Activated T-helper 2 cell treated with anti-CD3 and anti-CD28 coated beads, Interferon-gamma antibody, Interleukin-2, Interleukin-4, amounts not matched to agents 10 μg/mL and 5 μg/mL and 100 μg/mL, durations not matched to agents 14 hours and 24 hours and 36 hours (primary cell): ENCODE results near the gene H2BW2. TPM values are rescaled to one million over a fixed set of nuclear protein-coding genes. Genes with fewer than 3 reads are reported as not detected.
"Not testable (repeated sequence)": the region's sequence is repeated elsewhere in the genome, so short reads cannot be mapped to it uniquely, and the experiment has no call there.

Source experiments
- DNase-seq: peaks from one replicate; pipeline ENCODE4 v3.0.0; 2021; ENCODE audit warnings: low spot score
- H3K27ac Mint-ChIP-seq: one replicate; pipeline ENCODE4 v1.8.0; 2021; ENCODE audit warnings: mixed read lengths
- H3K27me3 Mint-ChIP-seq: one replicate; pipeline ENCODE4 v1.8.0; 2021; ENCODE audit warnings: low read depth, mixed read lengths
- H3K36me3 Mint-ChIP-seq: one replicate; pipeline ENCODE4 v1.8.0; 2021; ENCODE audit warnings: low read depth, mixed read lengths
- H3K4me1 Mint-ChIP-seq: one replicate; pipeline ENCODE4 v1.8.0; 2021; ENCODE audit warnings: low read depth, mixed read lengths
- H3K4me3 Mint-ChIP-seq: one replicate; pipeline ENCODE4 v1.8.0; 2021; ENCODE audit warnings: low read depth, mild to moderate bottlenecking, moderate library complexity, mixed read lengths
- H3K9me3 Mint-ChIP-seq: one replicate; pipeline ENCODE4 v1.8.0; 2021; ENCODE audit warnings: mixed read lengths
- intact Hi-C: fragments of 100-400 bp; cut with micrococcal nuclease; formaldehyde crosslinking; loops from one replicate; pipeline ENCODE4 v1.15.1; 2023
- total RNA-seq: library from RNA; stranded (reverse); gene quantifications from 2 replicates; pipeline ENCODE4 v1.2.3, GENCODE V29; 2022

Gene H2BW2
- total RNA-seq, result not detected in 2 replicates

- no peak within 1 kb of the TSS for H3K27ac Mint-ChIP-seq
- intact Hi-C loops, result no loop called here
- no peak for DNase-seq
- H3K4me1 Mint-ChIP-seq, result no peaks in the 10 kb centered on the region
- no peaks in the 10 kb centered on the region for H3K36me3 Mint-ChIP-seq
- H3K9me3 Mint-ChIP-seq, result no peaks in the 10 kb centered on the region
- no peak within 1 kb of the TSS for H3K4me3 Mint-ChIP-seq
- peaks cover 5% of the 10 kb centered on the region for H3K27me3 Mint-ChIP-seq
Measured at GRCh38 chrX:104039689-104040505, at the start of gene H2BW2. Gene H2BW2, plus strand, starts transcription at chrX:104039956. Its CDS starts 39 bp downstream, at chrX:104039995.

DNA sequence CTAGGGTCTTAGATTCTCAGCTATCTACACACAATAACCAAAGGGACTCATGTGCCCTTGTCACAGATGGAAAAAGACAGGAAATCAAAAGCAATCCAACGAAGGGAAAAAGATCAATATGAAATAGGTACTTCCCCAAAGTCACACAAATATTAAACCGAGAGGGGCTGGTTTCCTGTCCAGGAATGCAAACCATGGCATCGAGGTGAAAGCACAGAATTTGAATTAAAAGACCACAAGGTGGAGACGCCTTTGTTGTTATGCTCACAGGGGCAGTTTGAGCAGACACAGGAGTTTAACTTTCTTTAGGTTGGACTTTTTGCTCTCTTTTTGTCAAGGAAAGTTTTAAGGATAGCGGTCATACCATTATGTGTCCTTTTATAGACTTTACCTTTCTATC lies 40.5 kb upstream of the H2BW2 start:
- H3K27me3 Mint-ChIP-seq, result no peaks in the 10 kb centered on the region
- H3K4me3 Mint-ChIP-seq, result no peak overlapping the region
- no peaks in the 10 kb centered on the region for H3K9me3 Mint-ChIP-seq
- no peaks in the 10 kb centered on the region for H3K4me1 Mint-ChIP-seq
- no peak for DNase-seq
- H3K36me3 Mint-ChIP-seq, result no peaks in the 10 kb centered on the region
- no peak overlapping the region for H3K27ac Mint-ChIP-seq
- intact Hi-C loops, result no loop called here

DNA sequence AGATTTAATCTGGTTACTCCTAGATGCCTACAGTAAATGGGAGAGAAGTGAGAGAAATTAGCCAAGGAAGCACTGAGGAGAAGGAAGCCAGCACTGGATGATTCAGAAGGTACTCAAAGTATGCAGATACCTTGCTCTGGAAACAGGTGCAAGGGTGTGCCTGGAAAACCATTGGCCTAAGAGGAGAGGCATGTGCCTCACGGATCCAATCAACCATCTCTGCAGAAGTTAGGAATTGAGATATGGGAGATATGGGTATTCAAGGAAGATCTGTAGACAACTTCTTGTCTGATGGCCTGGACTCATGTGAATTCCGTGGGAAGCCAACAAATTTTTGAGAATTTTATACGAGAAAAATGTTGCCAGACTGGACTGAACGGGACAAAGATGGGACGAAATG lies 30.9 kb upstream of the H2BW2 start:
- H3K4me3 Mint-ChIP-seq, result no peak overlapping the region
- intact Hi-C loops, result no loop called here
- H3K27me3 Mint-ChIP-seq, result no peaks in the 10 kb centered on the region
- H3K36me3 Mint-ChIP-seq, result no peaks in the 10 kb centered on the region
- no peaks in the 10 kb centered on the region for H3K4me1 Mint-ChIP-seq
- H3K27ac Mint-ChIP-seq, result no peak overlapping the region
- no peaks in the 10 kb centered on the region for H3K9me3 Mint-ChIP-seq
- DNase-seq, result no peak

DNA sequence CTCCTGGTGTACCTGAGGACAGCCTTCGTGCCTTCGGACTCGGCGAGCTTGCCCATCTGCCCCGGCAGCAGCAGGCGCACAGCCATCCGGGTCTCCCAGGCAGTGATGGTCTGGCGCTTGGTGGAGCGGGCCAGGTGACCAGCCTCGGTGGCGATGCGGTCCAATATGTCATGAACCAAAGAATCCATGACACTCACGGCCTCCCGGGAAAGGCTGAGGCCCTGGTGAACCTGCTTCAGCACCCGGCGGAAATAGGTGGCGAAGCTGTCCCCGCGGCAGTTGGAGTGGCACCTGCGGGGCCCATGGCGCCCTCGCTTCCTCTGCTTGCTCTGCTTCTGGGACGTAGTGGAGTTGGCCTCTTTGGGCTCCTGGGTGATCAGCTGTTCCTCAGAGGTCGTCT lies 26.6 kb upstream of the H2BW2 start:
- H3K4me3 Mint-ChIP-seq, result no peak overlapping the region
- no peak for DNase-seq
- no peaks in the 10 kb centered on the region for H3K27me3 Mint-ChIP-seq
- no peak overlapping the region for H3K27ac Mint-ChIP-seq
- H3K36me3 Mint-ChIP-seq, result no peaks in the 10 kb centered on the region
- intact Hi-C loops, result no loop called here
- H3K9me3 Mint-ChIP-seq, result no peaks in the 10 kb centered on the region
- no peaks in the 10 kb centered on the region for H3K4me1 Mint-ChIP-seq

- no peak within 1 kb of the TSS for H3K27ac Mint-ChIP-seq
- H3K36me3 Mint-ChIP-seq, result no peaks in the 10 kb centered on the region
- no peak for DNase-seq
- H3K4me3 Mint-ChIP-seq, result no peak within 1 kb of the TSS
- intact Hi-C loops, result no loop called here
- H3K27me3 Mint-ChIP-seq, result no peaks in the 10 kb centered on the region
- no peaks in the 10 kb centered on the region for H3K4me1 Mint-ChIP-seq
- H3K9me3 Mint-ChIP-seq, result no peaks in the 10 kb centered on the region
Measured at GRCh38 chrX:104013606-104014005, 26.1 kb upstream of the H2BW2 start, which contains the start of gene H2BW1. Gene H2BW1, minus strand, starts transcription at chrX:104013708. Its CDS starts 132 bp downstream, at chrX:104013576.

- H3K4me1 Mint-ChIP-seq, H3K4me3 Mint-ChIP-seq, H3K27me3 Mint-ChIP-seq, intact Hi-C loops, H3K36me3 Mint-ChIP-seq, H3K27ac Mint-ChIP-seq, DNase-seq, H3K9me3 Mint-ChIP-seq: not testable (repeated sequence)
Measured at GRCh38 chrX:104015576-104015975, 24.2 kb upstream of the H2BW2 start.

- Mint-ChIP-seq H3K27ac (no peak overlapping the region), H3K27me3 (no peaks in the 10 kb centered on the region), H3K36me3 (no peaks in the 10 kb centered on the region), H3K9me3 (no peaks in the 10 kb centered on the region), H3K4me1 (no peaks in the 10 kb centered on the region), H3K4me3 (no peak overlapping the region)
- DNase-seq, result no peak
- intact Hi-C loops, result no loop called here
Measured at GRCh38 chrX:104018126-104018525, 21.6 kb upstream of the H2BW2 start.

- intact Hi-C loops, result no loop called here
- no peaks in the 10 kb centered on the region for H3K4me1 Mint-ChIP-seq
- no peak overlapping the region for H3K27ac Mint-ChIP-seq
- no peak overlapping the region for H3K4me3 Mint-ChIP-seq
- no peaks in the 10 kb centered on the region for H3K9me3 Mint-ChIP-seq
- peaks cover 5% of the 10 kb centered on the region for H3K27me3 Mint-ChIP-seq
- no peaks in the 10 kb centered on the region for H3K36me3 Mint-ChIP-seq
- DNase-seq, result no peak
Measured at GRCh38 chrX:104041003-104041402, 1.2 kb downstream of the H2BW2 start.

DNA sequence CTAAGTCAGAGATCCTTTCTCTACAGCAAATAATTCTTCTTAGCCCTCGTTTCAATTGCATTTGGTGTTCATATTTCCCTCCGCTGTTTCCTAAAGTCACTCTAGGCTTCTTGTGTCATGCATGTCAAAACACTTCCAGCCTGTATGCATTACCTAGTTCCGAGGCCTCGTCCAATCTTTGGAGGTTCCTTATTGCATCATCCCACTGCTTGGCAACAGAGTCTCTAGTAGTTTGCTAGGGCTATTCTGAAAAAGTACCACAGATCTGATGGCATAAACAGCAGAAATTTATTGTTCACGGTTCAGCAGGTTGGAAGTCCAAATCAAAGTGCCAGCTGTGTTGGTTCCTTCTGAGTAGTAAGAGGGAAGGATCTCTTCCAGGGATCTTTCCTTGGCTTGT lies 5.9 kb downstream of the H2BW2 start:
- intact Hi-C loops, result no loop called here
- no peaks in the 10 kb centered on the region for H3K4me1 Mint-ChIP-seq
- H3K27me3 Mint-ChIP-seq, result peaks cover 5% of the 10 kb centered on the region
- H3K36me3 Mint-ChIP-seq, result no peaks in the 10 kb centered on the region
- no peak overlapping the region for H3K27ac Mint-ChIP-seq
- H3K9me3 Mint-ChIP-seq, result no peaks in the 10 kb centered on the region
- DNase-seq, result no peak
- no peak overlapping the region for H3K4me3 Mint-ChIP-seq

- no peak for DNase-seq
- H3K27ac Mint-ChIP-seq, result no peak overlapping the region
- intact Hi-C loops, result no loop called here
- H3K4me1 Mint-ChIP-seq, result no peaks in the 10 kb centered on the region
- peaks cover 5% of the 10 kb centered on the region for H3K27me3 Mint-ChIP-seq
- H3K36me3 Mint-ChIP-seq, result no peaks in the 10 kb centered on the region
- no peak overlapping the region for H3K4me3 Mint-ChIP-seq
- no peaks in the 10 kb centered on the region for H3K9me3 Mint-ChIP-seq
Measured at GRCh38 chrX:104047171-104047570, 7.4 kb downstream of the H2BW2 start.

GRCh38 chrX:104054956-104055355 lies 15.2 kb downstream of the H2BW2 start:
- H3K36me3 Mint-ChIP-seq, DNase-seq, H3K27ac Mint-ChIP-seq, H3K4me1 Mint-ChIP-seq, H3K27me3 Mint-ChIP-seq, intact Hi-C loops, H3K9me3 Mint-ChIP-seq, H3K4me3 Mint-ChIP-seq: not testable (repeated sequence)

DNA sequence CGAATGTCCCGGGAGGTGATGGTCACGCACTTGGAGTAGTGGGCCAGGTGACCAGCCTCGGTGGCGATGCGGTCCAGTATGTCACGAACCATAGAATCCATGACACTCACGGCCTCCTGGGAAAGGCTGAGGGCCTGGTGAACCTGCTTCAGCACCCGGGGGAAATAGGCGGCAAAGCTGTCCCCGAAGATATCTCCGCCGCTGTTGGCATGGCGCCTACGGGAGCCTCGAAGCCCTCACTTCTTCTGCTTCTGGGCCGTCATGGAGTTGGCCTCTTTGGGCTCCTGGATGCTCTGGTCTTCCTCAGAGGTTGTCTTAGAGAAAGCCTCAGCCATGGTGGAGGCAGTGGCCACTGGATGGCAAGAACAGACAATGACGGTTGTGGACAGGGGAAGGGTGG lies 22.9 kb downstream of the H2BW2 start:
- H3K9me3 Mint-ChIP-seq, intact Hi-C loops, H3K4me1 Mint-ChIP-seq, H3K4me3 Mint-ChIP-seq, DNase-seq, H3K36me3 Mint-ChIP-seq, H3K27ac Mint-ChIP-seq, H3K27me3 Mint-ChIP-seq: not testable (repeated sequence)

GRCh38 chrX:104075778-104076445 lies 36.2 kb downstream of the H2BW2 start, which contains the start of gene TMSB15C:
Gene TMSB15C, minus strand, starts transcription at chrX:104076236.
- H3K4me1 Mint-ChIP-seq, H3K9me3 Mint-ChIP-seq, DNase-seq, H3K27me3 Mint-ChIP-seq, H3K27ac Mint-ChIP-seq, H3K36me3 Mint-ChIP-seq, H3K4me3 Mint-ChIP-seq, intact Hi-C loops: not testable (repeated sequence)
